ENCODE results near the gene SKIDA1.
"Not testable (repeated sequence)": the region's sequence is repeated elsewhere in the genome, so short reads cannot be mapped to it uniquely, and the experiment has no call there.

GRCh38 chr10:21540701-21541100 is 15.2 kb upstream of the SKIDA1 start:
- not testable (repeated sequence) for TF ChIP-seq CTCF, POLR2A (IDR thresholded peaks at IDR 0.05)

Data from body of pancreas (tissue), 4 donors.